Prostate gland (tissue), 2 donors: ENCODE measurements around the gene SCFD2.

Source experiments
- POLR2A ChIP-seq: fragments of 450-650 bp; IDR thresholded peaks from one replicate; pipeline ENCODE4 v1.6.1; 2016; ENCODE audit warnings: antibody characterized with exemption, mild to moderate bottlenecking
- TF ChIP-seq, protein P1 (sequence below), 4 experiments: fragments of 200-600 bp in 2 of 4; fragments of 450-650 bp in 2 of 4; sonication (generic) in 2 of 4; IDR thresholded peaks; 1 replicate in 3 of 4; 2 replicates in 1 of 4; pipeline ENCODE4 v1.5.1; 2016 to 2019; ENCODE audit warnings: antibody characterized with exemption in 4 of 4, mild to moderate bottlenecking in 2 of 4, moderate library complexity in 2 of 4

DNA sequence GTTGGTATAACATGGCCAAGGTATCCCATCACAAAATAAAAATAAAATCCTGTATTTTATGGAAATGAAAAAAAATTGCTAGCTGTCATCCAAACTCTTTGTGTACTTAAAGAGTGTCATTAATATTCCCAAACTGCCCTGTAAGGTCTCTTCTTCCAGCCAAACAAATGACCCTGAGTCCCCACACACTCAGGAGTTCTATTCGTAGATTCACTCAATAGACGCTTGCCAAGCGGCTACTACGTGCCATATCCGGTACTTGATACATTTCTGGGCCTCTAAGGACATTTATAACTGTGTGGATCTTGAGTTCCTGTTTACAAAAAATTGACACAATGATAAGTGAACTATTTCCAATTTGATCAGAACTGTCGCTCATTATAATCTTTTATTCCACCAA, 245.1 kb downstream of the SCFD2 start:
- TF ChIP-seq, protein P1, sequence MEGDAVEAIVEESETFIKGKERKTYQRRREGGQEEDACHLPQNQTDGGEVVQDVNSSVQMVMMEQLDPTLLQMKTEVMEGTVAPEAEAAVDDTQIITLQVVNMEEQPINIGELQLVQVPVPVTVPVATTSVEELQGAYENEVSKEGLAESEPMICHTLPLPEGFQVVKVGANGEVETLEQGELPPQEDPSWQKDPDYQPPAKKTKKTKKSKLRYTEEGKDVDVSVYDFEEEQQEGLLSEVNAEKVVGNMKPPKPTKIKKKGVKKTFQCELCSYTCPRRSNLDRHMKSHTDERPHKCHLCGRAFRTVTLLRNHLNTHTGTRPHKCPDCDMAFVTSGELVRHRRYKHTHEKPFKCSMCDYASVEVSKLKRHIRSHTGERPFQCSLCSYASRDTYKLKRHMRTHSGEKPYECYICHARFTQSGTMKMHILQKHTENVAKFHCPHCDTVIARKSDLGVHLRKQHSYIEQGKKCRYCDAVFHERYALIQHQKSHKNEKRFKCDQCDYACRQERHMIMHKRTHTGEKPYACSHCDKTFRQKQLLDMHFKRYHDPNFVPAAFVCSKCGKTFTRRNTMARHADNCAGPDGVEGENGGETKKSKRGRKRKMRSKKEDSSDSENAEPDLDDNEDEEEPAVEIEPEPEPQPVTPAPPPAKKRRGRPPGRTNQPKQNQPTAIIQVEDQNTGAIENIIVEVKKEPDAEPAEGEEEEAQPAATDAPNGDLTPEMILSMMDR (IDR thresholded peaks at IDR 0.05), result no peak
- no peak for TF ChIP-seq POLR2A
